AG09319 (cell line): ENCODE data around the gene ZNF682.
A peak's percentile ranks its signal among the peaks of the same experiment; 100 is the strongest.
"Not testable (repeated sequence)": the region's sequence is repeated elsewhere in the genome, so short reads cannot be mapped to it uniquely, and the experiment has no call there.

Source experiments
- DNase-seq: peaks from one replicate; pipeline ENCODE4 v3.0.0-alpha.2; 2010; ENCODE audit warnings: low read depth; ENCODE audit errors: extremely low read depth
- TF ChIP-seq, protein P1 (sequence below): IDR thresholded peaks from 2 replicates; pipeline ENCODE4 v1.5.1; 2011; ENCODE audit warnings: low read depth, mild to moderate bottlenecking, inconsistent platforms, low read length, moderate library complexity

Gene ZNF682

DNA sequence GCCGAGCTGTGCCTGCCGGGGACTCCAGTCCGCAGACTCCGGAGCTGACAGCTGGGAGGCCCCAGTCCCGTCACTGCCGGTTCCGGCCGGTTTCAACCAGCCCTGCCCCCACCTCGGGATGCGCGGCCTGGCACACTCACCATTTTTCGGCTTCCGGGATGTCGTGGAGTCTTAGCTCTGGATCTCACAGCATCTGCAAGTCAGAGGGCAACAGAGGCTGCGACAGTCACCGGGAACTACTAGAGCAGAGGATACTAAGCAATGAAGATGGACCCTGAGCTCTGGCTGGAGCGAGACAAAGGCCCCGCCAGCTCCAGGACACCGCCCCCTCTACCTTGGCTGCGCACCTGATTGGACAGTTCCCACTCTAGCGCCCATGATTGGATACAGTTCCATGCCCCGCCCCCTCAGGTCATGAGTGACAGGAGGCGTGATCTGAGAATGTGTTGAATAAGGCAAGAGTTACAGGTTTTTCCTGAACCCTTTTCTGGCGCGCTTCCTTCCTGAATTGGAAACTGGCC is at the start of gene ZNF682:
Gene ZNF682, minus strand, starts transcription at position 303 of the 521 bp plus-strand sequence. Its CDS starts 160 bp downstream, at position 143.
- DNase-seq: peak; percentile 84
- TF ChIP-seq, protein P1, sequence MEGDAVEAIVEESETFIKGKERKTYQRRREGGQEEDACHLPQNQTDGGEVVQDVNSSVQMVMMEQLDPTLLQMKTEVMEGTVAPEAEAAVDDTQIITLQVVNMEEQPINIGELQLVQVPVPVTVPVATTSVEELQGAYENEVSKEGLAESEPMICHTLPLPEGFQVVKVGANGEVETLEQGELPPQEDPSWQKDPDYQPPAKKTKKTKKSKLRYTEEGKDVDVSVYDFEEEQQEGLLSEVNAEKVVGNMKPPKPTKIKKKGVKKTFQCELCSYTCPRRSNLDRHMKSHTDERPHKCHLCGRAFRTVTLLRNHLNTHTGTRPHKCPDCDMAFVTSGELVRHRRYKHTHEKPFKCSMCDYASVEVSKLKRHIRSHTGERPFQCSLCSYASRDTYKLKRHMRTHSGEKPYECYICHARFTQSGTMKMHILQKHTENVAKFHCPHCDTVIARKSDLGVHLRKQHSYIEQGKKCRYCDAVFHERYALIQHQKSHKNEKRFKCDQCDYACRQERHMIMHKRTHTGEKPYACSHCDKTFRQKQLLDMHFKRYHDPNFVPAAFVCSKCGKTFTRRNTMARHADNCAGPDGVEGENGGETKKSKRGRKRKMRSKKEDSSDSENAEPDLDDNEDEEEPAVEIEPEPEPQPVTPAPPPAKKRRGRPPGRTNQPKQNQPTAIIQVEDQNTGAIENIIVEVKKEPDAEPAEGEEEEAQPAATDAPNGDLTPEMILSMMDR: no peak

- DNase-seq: not testable (repeated sequence)
These were observed 43.6 kb upstream of the ZNF682 start for GRCh38 chr19:20082876-20083275.

DNA sequence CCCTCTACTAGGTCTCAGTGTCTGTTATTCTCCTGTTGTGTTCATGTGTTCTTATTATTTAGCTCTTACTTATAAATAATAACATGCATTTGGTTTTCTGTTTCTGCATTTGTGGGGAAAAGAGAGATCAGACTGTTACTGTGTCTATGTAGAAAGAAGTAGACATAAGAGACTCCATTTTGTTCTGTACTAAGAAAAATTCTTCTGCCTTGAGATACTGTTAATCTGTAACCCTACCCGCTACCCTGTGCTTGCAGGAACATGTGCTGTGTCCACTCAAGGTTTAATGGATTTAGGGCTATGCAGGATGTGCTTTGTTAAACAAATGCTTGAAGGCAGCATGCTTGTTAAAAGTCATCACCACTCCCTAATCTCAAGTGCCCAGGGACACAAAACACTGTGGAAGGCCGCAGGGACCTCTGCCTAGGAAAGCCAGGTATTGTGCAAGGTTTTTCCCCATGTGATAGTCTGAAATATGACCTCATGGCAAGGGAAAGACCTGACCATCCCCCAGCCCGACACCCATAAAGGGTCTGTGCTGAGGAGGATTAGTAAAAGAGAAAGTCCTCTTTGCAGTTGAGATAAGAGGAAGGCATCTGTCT is 43.0 kb upstream of the ZNF682 start:
- not testable (repeated sequence) for DNase-seq

DNA sequence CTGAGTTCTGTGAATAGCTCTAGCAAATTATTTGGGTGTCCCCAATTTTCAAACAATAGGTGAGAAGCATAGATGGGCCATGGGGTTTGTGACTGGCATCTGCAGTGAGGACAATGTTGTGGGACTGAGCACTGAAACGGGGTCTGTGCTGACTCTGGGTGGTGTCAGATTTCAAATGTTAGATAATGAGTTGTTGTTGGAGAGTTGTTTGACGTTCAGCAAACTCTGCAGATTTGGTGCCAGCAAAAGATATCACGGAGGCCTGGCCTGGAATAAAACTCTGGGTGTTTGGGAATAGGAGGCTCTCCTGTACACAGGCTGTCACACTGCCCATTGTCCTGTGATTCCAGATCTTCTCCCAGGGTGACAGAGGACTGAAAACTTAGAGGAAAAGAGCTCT is 41.4 kb upstream of the ZNF682 start:
- DNase-seq: no peak
- TF ChIP-seq, protein P1: no peak

DNA sequence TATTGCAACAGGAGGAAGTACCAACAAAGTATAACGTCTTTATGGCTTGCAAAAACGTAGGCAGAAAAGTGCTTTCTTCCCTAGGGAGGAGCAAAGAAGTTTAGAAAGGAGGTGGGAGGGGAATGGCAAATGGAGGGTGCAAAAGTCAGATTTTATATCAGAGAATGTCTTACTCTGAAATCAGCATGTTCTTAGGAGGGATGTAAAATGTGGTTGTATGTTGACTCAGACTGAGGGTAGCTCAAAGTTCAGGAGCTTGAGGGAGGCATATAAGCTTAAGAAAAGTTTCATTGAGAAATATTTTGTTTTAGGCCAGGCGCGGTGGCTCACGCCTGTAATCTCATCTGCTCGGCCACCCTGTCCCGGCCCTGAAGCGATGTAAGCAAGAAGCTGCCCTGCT is 40.2 kb upstream of the ZNF682 start:
- TF ChIP-seq, protein P1: no peak
- DNase-seq: no peak

- TF ChIP-seq, protein P1: no peak
- DNase-seq: no peak
These were observed 39.3 kb upstream of the ZNF682 start for GRCh38 chr19:20078581-20079031.

GRCh38 chr19:20077791-20078463 is 38.6 kb upstream of the ZNF682 start, which contains the start of gene ZNF90:
Gene ZNF90, plus strand, starts transcription at chr19:20078000. Its CDS starts 133 bp downstream, at chr19:20078133.
- peak; percentile 91 for DNase-seq
- TF ChIP-seq, protein P1: peak; percentile 1

GRCh38 chr19:20072936-20073335 is 33.6 kb upstream of the ZNF682 start:
- TF ChIP-seq, protein P1: no peak
- DNase-seq: no peak
